ENCODE measurements around the gene GIPR. TPM values are rescaled to one million over a fixed set of nuclear protein-coding genes. Genes with fewer than 3 reads are reported as not detected.

Gene GIPR
- total and polyA plus RNA-seq, 10 of the 15 experiments (the other 5 are each of a cell fraction or from before 2014, with no cell fraction given) = 1.7 to 26.3 (median 13.7) TPM

DNA sequence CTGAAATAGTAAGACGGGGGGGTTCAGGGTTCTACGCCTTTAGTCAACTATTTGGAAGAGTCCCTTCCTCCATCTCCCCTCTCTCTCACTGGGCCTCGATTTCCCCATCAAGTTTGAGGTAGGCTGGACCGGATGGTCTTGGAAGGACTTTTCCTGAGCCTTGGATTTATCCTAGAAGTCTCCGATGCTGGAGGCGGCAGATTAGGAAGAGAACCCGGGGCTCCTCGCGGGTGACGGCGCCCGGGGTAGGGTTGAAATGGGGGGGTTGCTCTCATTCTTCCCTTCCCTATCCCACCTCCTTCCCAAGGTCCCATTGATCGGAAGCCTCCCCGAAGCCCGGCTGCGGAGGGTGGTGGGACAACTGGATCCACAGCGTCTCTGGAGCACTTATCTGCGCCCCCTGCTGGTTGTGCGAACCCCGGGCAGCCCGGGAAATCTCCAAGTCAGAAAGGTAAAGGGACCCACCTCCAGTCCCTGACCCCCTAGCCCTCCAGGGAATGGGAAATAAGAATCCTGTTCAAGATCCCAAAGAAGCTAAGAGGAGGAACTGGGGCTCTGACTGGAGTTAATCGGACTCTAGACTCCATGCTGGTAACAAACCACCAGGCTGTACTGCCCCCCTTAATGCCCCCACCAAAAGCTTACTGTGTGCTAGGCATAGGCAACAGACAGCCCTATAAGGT lies 25.2 kb downstream of the GIPR start (continued):
- TF ChIP-seq, protein P1, sequence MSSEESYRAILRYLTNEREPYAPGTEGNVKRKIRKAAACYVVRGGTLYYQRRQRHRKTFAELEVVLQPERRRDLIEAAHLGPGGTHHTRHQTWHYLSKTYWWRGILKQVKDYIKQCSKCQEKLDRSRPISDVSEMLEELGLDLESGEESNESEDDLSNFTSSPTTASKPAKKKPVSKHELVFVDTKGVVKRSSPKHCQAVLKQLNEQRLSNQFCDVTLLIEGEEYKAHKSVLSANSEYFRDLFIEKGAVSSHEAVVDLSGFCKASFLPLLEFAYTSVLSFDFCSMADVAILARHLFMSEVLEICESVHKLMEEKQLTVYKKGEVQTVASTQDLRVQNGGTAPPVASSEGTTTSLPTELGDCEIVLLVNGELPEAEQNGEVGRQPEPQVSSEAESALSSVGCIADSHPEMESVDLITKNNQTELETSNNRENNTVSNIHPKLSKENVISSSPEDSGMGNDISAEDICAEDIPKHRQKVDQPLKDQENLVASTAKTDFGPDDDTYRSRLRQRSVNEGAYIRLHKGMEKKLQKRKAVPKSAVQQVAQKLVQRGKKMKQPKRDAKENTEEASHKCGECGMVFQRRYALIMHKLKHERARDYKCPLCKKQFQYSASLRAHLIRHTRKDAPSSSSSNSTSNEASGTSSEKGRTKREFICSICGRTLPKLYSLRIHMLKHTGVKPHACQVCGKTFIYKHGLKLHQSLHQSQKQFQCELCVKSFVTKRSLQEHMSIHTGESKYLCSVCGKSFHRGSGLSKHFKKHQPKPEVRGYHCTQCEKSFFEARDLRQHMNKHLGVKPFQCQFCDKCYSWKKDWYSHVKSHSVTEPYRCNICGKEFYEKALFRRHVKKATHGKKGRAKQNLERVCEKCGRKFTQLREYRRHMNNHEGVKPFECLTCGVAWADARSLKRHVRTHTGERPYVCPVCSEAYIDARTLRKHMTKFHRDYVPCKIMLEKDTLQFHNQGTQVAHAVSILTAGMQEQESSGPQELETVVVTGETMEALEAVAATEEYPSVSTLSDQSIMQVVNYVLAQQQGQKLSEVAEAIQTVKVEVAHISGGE (CRISPR knock-in tag; IDR thresholded peaks at IDR 0.05) = no peak
- TF ChIP-seq, protein P2, sequence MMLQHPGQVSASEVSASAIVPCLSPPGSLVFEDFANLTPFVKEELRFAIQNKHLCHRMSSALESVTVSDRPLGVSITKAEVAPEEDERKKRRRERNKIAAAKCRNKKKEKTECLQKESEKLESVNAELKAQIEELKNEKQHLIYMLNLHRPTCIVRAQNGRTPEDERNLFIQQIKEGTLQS (IDR thresholded peaks at IDR 0.05; ENCODE audit: borderline replicate concordance, extremely low read depth, low read depth, low read length) = no peak
- TF ChIP-seq TBL1XR1 (IDR thresholded peaks at IDR 0.05; ENCODE audit: low read depth, low read length) (no peak), ZBED1 (IDR thresholded peaks at IDR 0.05; ENCODE audit: borderline replicate concordance) (no peak), SMARCA5 (IDR thresholded peaks at IDR 0.05) (peak; percentile 91), HDGF (IDR thresholded peaks at IDR 0.05) (no peak), PKNOX1 (IDR thresholded peaks at IDR 0.05) (no peak), YBX1 (IDR thresholded peaks at IDR 0.05) (no peak), NFIC (IDR thresholded peaks at IDR 0.05; ENCODE audit: low read depth, low read length) (no peak), ZNF687 (IDR thresholded peaks at IDR 0.05) (no peak), BACH1 (IDR thresholded peaks at IDR 0.05; ENCODE audit: borderline replicate concordance) (0 out of 2 replicates have a peak, but pooled peaks have one; percentile 27), TCF7 (IDR thresholded peaks at IDR 0.05; ENCODE audit: borderline replicate concordance) (no peak)
- TF ChIP-seq, protein P3, sequence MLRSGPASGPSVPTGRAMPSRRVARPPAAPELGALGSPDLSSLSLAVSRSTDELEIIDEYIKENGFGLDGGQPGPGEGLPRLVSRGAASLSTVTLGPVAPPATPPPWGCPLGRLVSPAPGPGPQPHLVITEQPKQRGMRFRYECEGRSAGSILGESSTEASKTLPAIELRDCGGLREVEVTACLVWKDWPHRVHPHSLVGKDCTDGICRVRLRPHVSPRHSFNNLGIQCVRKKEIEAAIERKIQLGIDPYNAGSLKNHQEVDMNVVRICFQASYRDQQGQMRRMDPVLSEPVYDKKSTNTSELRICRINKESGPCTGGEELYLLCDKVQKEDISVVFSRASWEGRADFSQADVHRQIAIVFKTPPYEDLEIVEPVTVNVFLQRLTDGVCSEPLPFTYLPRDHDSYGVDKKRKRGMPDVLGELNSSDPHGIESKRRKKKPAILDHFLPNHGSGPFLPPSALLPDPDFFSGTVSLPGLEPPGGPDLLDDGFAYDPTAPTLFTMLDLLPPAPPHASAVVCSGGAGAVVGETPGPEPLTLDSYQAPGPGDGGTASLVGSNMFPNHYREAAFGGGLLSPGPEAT (IDR thresholded peaks at IDR 0.05; ENCODE audit: low read depth) = peak; percentile 47
- TF ChIP-seq, protein P4, sequence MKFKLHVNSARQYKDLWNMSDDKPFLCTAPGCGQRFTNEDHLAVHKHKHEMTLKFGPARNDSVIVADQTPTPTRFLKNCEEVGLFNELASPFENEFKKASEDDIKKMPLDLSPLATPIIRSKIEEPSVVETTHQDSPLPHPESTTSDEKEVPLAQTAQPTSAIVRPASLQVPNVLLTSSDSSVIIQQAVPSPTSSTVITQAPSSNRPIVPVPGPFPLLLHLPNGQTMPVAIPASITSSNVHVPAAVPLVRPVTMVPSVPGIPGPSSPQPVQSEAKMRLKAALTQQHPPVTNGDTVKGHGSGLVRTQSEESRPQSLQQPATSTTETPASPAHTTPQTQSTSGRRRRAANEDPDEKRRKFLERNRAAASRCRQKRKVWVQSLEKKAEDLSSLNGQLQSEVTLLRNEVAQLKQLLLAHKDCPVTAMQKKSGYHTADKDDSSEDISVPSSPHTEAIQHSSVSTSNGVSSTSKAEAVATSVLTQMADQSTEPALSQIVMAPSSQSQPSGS (IDR thresholded peaks at IDR 0.05; ENCODE audit: low read length) = no peak
- TF ChIP-seq, protein P5, sequence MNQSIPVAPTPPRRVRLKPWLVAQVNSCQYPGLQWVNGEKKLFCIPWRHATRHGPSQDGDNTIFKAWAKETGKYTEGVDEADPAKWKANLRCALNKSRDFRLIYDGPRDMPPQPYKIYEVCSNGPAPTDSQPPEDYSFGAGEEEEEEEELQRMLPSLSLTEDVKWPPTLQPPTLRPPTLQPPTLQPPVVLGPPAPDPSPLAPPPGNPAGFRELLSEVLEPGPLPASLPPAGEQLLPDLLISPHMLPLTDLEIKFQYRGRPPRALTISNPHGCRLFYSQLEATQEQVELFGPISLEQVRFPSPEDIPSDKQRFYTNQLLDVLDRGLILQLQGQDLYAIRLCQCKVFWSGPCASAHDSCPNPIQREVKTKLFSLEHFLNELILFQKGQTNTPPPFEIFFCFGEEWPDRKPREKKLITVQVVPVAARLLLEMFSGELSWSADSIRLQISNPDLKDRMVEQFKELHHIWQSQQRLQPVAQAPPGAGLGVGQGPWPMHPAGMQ (IDR thresholded peaks at IDR 0.05; ENCODE audit: borderline replicate concordance) = no peak
